Liver (tissue), 9 donors: ENCODE data around the gene HCLS1. TPM values are rescaled to one million over a fixed set of nuclear protein-coding genes. Genes with fewer than 3 reads are reported as not detected.
"Not testable (repeated sequence)": the region's sequence is repeated elsewhere in the genome, so short reads cannot be mapped to it uniquely, and the experiment has no call there.

Experiments used
- DNase-seq: peaks from one replicate; pipeline ENCODE4 v3.0.0-alpha.2; 2017; ENCODE audit warnings: low spot score
- H3K27ac ChIP-seq, 2 donors: one replicate each; pipeline ENCODE4 v1.7.0; 2013; ENCODE audit warnings: inconsistent platforms in 2 of 2, low read length in 2 of 2, control low read depth in 1 of 2, low read depth in 1 of 2, mild to moderate bottlenecking in 1 of 2
- H3K27me3 ChIP-seq, 4 donors: one replicate each; pipeline versions ENCODE4 v1.6.1 to v1.7.0; 2013; ENCODE audit warnings: low read length in 3 of 4, inconsistent platforms in 1 of 4, mild to moderate bottlenecking in 1 of 4, moderate library complexity in 1 of 4; ENCODE audit not compliant: control insufficient read depth in 4 of 4, insufficient read depth in 4 of 4
- H3K36me3 ChIP-seq, 4 donors: one replicate each; pipeline versions ENCODE4 v1.6.1 to v1.7.0; 2013; ENCODE audit warnings: low read length in 3 of 4, mild to moderate bottlenecking in 3 of 4, low read depth in 1 of 4, moderate library complexity in 1 of 4; ENCODE audit not compliant: control insufficient read depth in 4 of 4, insufficient read depth in 3 of 4
- H3K4me1 ChIP-seq, 4 donors: one replicate each; pipeline versions ENCODE4 v1.6.1 to v1.7.0; 2013; ENCODE audit warnings: low read length in 3 of 4, mild to moderate bottlenecking in 3 of 4, moderate library complexity in 1 of 4; ENCODE audit not compliant: control insufficient read depth in 4 of 4, insufficient read depth in 4 of 4
- H3K4me3 ChIP-seq, 3 donors: one replicate each; pipeline versions ENCODE4 v1.6.1 to v1.7.0; 2013; ENCODE audit warnings: low read length in 3 of 3, control low read depth in 1 of 3, low read depth in 1 of 3, mild to moderate bottlenecking in 1 of 3
- H3K9ac ChIP-seq, 2 donors: one replicate each; pipeline ENCODE4 v1.7.0; 2013; ENCODE audit warnings: low read length in 2 of 2, mild to moderate bottlenecking in 2 of 2, moderate library complexity in 2 of 2, control low read depth in 1 of 2, low read depth in 1 of 2
- H3K9me3 ChIP-seq, 4 donors: one replicate each; pipeline versions ENCODE4 v1.6.1 to v1.7.0; 2013; ENCODE audit warnings: low read length in 3 of 4; ENCODE audit not compliant: control insufficient read depth in 4 of 4
- EGR1 ChIP-seq, 2 donors: IDR thresholded peaks; 2 replicates each; pipeline ENCODE4 v1.6.1; 2016 to 2018; ENCODE audit warnings: antibody characterized with exemption in 2 of 2, low read depth in 2 of 2
- FOXA1 ChIP-seq: IDR thresholded peaks from 2 replicates; pipeline ENCODE4 v1.6.1; 2016; ENCODE audit warnings: antibody characterized with exemption
- GABPA ChIP-seq, 2 donors: IDR thresholded peaks in 1 of 2; conservative IDR thresholded peaks in 1 of 2; 2 replicates each; pipeline ENCODE4 v1.6.1; 2016; ENCODE audit warnings: antibody characterized with exemption in 2 of 2, mild to moderate bottlenecking in 1 of 2, moderate library complexity in 1 of 2
- HNF4A ChIP-seq, 2 donors: conservative IDR thresholded peaks; 2 replicates each; pipeline ENCODE4 v1.6.1; 2016; ENCODE audit warnings: antibody characterized with exemption in 2 of 2, mild to moderate bottlenecking in 2 of 2
- HNF4G ChIP-seq: IDR thresholded peaks from 2 replicates; pipeline ENCODE4 v1.6.1; 2016; ENCODE audit warnings: antibody characterized with exemption
- JUND ChIP-seq, 2 donors: IDR thresholded peaks; 2 replicates each; pipeline ENCODE4 v1.6.1; 2016; ENCODE audit warnings: antibody characterized with exemption in 2 of 2
- NR2F2 ChIP-seq: IDR thresholded peaks from 2 replicates; pipeline ENCODE4 v1.6.1; 2016; ENCODE audit warnings: antibody characterized with exemption
- RAD21 ChIP-seq, 2 donors: IDR thresholded peaks; 2 replicates each; pipeline ENCODE4 v1.6.1; 2016; ENCODE audit warnings: antibody characterized with exemption in 2 of 2, mild to moderate bottlenecking in 2 of 2
- RXRA ChIP-seq, 2 donors: IDR thresholded peaks; 2 replicates each; pipeline ENCODE4 v1.6.1; 2017 to 2018; ENCODE audit warnings: antibody characterized with exemption in 2 of 2, mild to moderate bottlenecking in 1 of 2
- SP1 ChIP-seq: IDR thresholded peaks from 2 replicates; pipeline ENCODE4 v1.6.1; 2018; ENCODE audit warnings: antibody characterized with exemption, mild to moderate bottlenecking
- TAF1 ChIP-seq: conservative IDR thresholded peaks from 2 replicates; pipeline ENCODE4 v1.6.1; 2016; ENCODE audit warnings: antibody characterized with exemption, mild to moderate bottlenecking
- WGBS: extraction: QIAGEN DNeasy Blood & Tissue Kit; methylation state at CpG from one replicate; pipeline ENCODE4 v1.1.7; 2013; 5-methylcytosine and 5-hydroxymethylcytosine counted together
- polyA plus RNA-seq, 2 donors: library from polyadenylated mRNA; stranded (reverse) in 1 of 2; unstranded in 1 of 2; fragments of 200-250 nt in 1 of 2; fragments of >200 nt in 1 of 2; fragmentation: Nextera tagmentation in 1 of 2; extraction: Ambion mirVana in 1 of 2; gene quantifications; one replicate each; pipeline versions ENCODE4 v1.2.1 to v1.2.3, GENCODE V29; 2013 to 2015
- total RNA-seq, 2 donors: library from RNA; depleted of rRNA; stranded (reverse); fragments of >200 nt; gene quantifications; one replicate each; pipeline ENCODE4 v1.2.3, GENCODE V29; 2014
- TF ChIP-seq, protein P1 (sequence below): IDR thresholded peaks from 2 replicates; pipeline ENCODE4 v1.6.1; 2016; ENCODE audit warnings: antibody characterized with exemption
- TF ChIP-seq, protein P2 (sequence below): fragments of 150-350 bp; IDR thresholded peaks from 2 replicates; pipeline ENCODE4 v1.5.1; 2017; ENCODE audit warnings: improper control_type of control experiment, low read depth, low read length; ENCODE audit not compliant: missing input control
- TF ChIP-seq, protein P3 (sequence below): IDR thresholded peaks from 2 replicates; pipeline ENCODE4 v1.6.1; 2016; ENCODE audit warnings: antibody characterized with exemption
- TF ChIP-seq, protein P4 (sequence below): IDR thresholded peaks from 2 replicates; pipeline ENCODE4 v1.6.1; 2016; ENCODE audit warnings: antibody characterized with exemption
- donor health status: healthy.
- donor health status: healthy.
- donor health status: healthy.
- donor health status: healthy.
- donor health status: healthy.

The HCLS1 gene
- total and polyA plus RNA-seq, 4 donors, result 17.2 to 39.8 (median 22.5) TPM

DNA sequence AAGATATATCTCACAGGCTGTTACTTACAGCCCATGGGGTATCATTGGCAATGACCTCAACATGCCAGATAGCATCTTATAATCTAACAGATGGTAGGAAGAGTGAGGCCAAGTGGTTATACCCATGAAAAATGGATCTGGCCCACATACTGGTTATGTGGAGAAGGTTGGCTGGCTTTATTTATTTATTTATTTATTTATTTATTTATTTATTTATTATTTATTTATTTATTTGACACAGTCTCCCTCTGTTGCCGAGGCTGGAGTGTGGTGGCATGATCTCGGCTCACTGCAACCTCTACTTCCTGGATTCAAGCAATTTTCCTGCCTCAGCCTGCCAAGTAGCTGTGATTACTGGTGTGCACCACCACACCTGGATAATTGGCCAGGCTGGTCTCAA lies 55.9 kb downstream of the HCLS1 start:
- H3K9ac ChIP-seq, result no peak overlapping the region
- H3K4me1 ChIP-seq, result no peaks in the 10 kb centered on the region
- H3K9me3 ChIP-seq, result no peaks in the 10 kb centered on the region
- H3K27me3 ChIP-seq, result no peaks in the 10 kb centered on the region
- no peak for DNase-seq
- H3K27ac ChIP-seq, result no peak overlapping the region
- H3K36me3 ChIP-seq, result no peaks in the 10 kb centered on the region
- WGBS, result 99% methylated on average over 2 of the region's 2 CpGs
- no peak for TF ChIP-seq FOXA1
- TF ChIP-seq, protein P1, sequence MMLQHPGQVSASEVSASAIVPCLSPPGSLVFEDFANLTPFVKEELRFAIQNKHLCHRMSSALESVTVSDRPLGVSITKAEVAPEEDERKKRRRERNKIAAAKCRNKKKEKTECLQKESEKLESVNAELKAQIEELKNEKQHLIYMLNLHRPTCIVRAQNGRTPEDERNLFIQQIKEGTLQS, result no peak
- TF ChIP-seq, protein P2, sequence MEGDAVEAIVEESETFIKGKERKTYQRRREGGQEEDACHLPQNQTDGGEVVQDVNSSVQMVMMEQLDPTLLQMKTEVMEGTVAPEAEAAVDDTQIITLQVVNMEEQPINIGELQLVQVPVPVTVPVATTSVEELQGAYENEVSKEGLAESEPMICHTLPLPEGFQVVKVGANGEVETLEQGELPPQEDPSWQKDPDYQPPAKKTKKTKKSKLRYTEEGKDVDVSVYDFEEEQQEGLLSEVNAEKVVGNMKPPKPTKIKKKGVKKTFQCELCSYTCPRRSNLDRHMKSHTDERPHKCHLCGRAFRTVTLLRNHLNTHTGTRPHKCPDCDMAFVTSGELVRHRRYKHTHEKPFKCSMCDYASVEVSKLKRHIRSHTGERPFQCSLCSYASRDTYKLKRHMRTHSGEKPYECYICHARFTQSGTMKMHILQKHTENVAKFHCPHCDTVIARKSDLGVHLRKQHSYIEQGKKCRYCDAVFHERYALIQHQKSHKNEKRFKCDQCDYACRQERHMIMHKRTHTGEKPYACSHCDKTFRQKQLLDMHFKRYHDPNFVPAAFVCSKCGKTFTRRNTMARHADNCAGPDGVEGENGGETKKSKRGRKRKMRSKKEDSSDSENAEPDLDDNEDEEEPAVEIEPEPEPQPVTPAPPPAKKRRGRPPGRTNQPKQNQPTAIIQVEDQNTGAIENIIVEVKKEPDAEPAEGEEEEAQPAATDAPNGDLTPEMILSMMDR, result no peak
- TF ChIP-seq, protein P3, sequence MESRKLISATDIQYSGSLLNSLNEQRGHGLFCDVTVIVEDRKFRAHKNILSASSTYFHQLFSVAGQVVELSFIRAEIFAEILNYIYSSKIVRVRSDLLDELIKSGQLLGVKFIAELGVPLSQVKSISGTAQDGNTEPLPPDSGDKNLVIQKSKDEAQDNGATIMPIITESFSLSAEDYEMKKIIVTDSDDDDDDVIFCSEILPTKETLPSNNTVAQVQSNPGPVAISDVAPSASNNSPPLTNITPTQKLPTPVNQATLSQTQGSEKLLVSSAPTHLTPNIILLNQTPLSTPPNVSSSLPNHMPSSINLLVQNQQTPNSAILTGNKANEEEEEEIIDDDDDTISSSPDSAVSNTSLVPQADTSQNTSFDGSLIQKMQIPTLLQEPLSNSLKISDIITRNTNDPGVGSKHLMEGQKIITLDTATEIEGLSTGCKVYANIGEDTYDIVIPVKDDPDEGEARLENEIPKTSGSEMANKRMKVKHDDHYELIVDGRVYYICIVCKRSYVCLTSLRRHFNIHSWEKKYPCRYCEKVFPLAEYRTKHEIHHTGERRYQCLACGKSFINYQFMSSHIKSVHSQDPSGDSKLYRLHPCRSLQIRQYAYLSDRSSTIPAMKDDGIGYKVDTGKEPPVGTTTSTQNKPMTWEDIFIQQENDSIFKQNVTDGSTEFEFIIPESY, result no peak
- no peak for TF ChIP-seq SP1
- TF ChIP-seq GABPA (IDR thresholded peaks at IDR 0.05 in 1 of 2, conservative IDR thresholded peaks at IDR 0.05 in 1 of 2), result no peak
- TF ChIP-seq JUND (IDR thresholded peaks at IDR 0.05), result no peak
- TF ChIP-seq TAF1, result no peak
- TF ChIP-seq, protein P4, sequence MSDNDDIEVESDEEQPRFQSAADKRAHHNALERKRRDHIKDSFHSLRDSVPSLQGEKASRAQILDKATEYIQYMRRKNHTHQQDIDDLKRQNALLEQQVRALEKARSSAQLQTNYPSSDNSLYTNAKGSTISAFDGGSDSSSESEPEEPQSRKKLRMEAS, result no peak
- no peak overlapping the region for H3K4me3 ChIP-seq

DNA sequence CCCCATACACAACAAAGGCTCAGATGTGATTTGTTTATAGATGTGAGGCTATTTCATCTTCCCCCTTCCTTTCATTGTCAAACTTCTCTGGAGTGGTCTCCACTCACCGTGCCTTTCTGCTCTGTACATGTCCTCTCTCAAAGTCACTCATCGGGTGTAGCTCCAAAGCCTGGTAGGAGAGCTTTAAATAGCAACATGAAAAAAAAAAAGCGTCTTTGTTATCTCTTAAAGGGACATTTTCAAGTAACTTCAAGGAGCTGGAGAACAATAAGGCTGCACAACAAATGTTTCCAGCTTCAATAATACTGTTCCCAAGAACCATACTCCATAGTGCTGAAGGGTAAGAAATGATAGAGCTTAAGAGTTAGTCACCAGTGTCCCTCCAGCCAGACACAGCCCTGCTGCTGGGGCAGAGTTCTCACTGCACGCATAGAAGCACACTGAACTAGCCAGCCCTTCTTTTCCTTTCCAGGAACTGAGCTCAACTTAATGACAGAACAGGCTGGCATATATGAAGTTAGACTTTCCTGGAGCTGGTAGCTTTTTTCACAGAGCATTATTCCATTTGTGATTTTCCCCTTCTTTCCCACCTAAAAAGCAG lies 59.4 kb downstream of the HCLS1 start:
- H3K4me3 ChIP-seq, result no peak overlapping the region
- H3K9me3 ChIP-seq, result no peaks in the 10 kb centered on the region
- no peaks in the 10 kb centered on the region for H3K36me3 ChIP-seq
- 43% methylated on average over 4 of the region's 4 CpGs for WGBS
- H3K27ac ChIP-seq, result no peak overlapping the region
- H3K27me3 ChIP-seq, result no peaks in the 10 kb centered on the region
- TF ChIP-seq FOXA1 (no peak), HNF4G (no peak), EGR1 (IDR thresholded peaks at IDR 0.05; ENCODE audit: low read depth in 2 of 2) (no peak), RAD21 (IDR thresholded peaks at IDR 0.05) (no peak), TAF1 (no peak), SP1 (no peak), NR2F2 (no peak), HNF4A (conservative IDR thresholded peaks at IDR 0.05) (no peak), RXRA (IDR thresholded peaks at IDR 0.05) (no peak)
- TF ChIP-seq, protein P2, result no peak
- TF ChIP-seq, protein P1, result no peak
- TF ChIP-seq, protein P4, result no peak
- TF ChIP-seq, protein P3, result no peak
- H3K4me1 ChIP-seq, result no peaks in the 10 kb centered on the region
- DNase-seq, result no peak
- no peak overlapping the region for H3K9ac ChIP-seq

DNA sequence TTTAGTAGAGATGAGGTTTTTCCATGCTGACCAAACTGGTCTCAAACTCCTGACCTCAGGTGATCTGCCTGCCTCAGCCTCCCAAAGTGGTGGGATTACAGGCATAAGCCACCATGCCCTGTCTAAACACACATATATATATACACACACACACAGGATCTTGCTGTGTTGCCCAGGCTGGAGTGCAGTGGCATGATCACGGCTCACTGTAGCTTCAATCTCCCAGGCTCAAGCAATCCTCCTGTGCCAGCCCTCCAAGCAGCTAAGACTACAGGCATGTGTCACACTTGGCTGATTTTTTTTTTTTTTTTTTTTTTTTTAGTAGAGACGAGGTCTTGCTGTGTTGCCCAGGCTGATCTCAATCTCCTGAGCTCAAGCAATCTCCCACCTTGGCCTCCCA lies 60.8 kb downstream of the HCLS1 start:
- H3K27ac ChIP-seq, DNase-seq: not testable (repeated sequence)
- over 99% methylated on average over 2 of the region's 2 CpGs for WGBS

More for the DNA sequence above, 60.8 kb downstream of the HCLS1 start:
- not testable (repeated sequence) for H3K9ac ChIP-seq, H3K4me3 ChIP-seq, H3K27me3 ChIP-seq, H3K4me1 ChIP-seq, H3K9me3 ChIP-seq, H3K36me3 ChIP-seq
